A549 (cell line): ENCODE data around the gene RUFY1. TPM values are rescaled to one million over a fixed set of nuclear protein-coding genes. Genes with fewer than 3 reads are reported as not detected.

Source experiments
- ATAC-seq, 2 experiments: fragments of 200-7000 bp in 1 of 2; fragments of >200 bp in 1 of 2; cut with Nextera tagmentation in 1 of 2; cut with Tn5 transposase in 1 of 2; 3 replicates each; pipeline versions ENCODE4 v1.8.0 to v1.9.1; 2018 to 2020; ENCODE audit warnings: mild to moderate bottlenecking in 1 of 2, moderate library complexity in 1 of 2
- CTCF ChIA-PET: fragments of 300-600 bp; sonication (Branson Sonifier 250); formaldehyde crosslinking; extraction: SDS; loops from one replicate; lab custom pipeline; 2021; ENCODE audit warnings: antibody characterized with exemption, inconsistent platforms; lab: Yijun Ruan, JAX
- POLR2A ChIA-PET: fragments of 350-600 bp; formaldehyde crosslinking; extraction: SDS; loops from one replicate; lab custom pipeline; 2021; ENCODE audit warnings: antibody characterized with exemption, inconsistent platforms; lab: Yijun Ruan, JAX
- DNase-seq, 2 experiments: peaks; one replicate each; pipeline versions ENCODE4 v3.0.0 to v3.0.0-alpha.2; 2011 to 2016; ENCODE audit warnings: low read depth in 1 of 2, low spot score in 1 of 2
- FAIRE-seq: peaks from 2 replicates; lab custom pipeline; 2011; peaks lifted over from hg19 to GRCh38; lab: Jason Lieb, UNC
- H3K27ac ChIP-seq, 2 experiments: fragments of >200 bp; sonication (Bioruptor Twin); formaldehyde crosslinking; 3 replicates each; pipeline ENCODE4 v1.5.1; 2016 to 2017
- H3K4me1 ChIP-seq: fragments of >200 bp; sonication (Bioruptor Twin); formaldehyde crosslinking; 3 replicates; pipeline ENCODE4 v1.6.1; 2016
- H3K4me2 ChIP-seq: fragments of >200 bp; sonication (Bioruptor Twin); formaldehyde crosslinking; 3 replicates; pipeline ENCODE4 v1.6.1; 2016
- H3K4me3 ChIP-seq: fragments of >200 bp; sonication (Bioruptor Twin); formaldehyde crosslinking; 3 replicates; pipeline ENCODE4 v1.5.1; 2016
- H3K9me3 ChIP-seq: fragments of >200 bp; sonication (Bioruptor Twin); formaldehyde crosslinking; 3 replicates; pipeline ENCODE4 v1.6.1; 2016
- EHMT2 ChIP-seq: fragments of 200-600 bp; sonication (generic); IDR thresholded peaks from 2 replicates; pipeline ENCODE4 v1.6.1; 2016; ENCODE audit warnings: antibody characterized with exemption, low read depth, mild to moderate bottlenecking, moderate library complexity
- EP300 ChIP-seq, 2 experiments: fragments of >200 bp; sonication (Bioruptor Twin); formaldehyde crosslinking; IDR thresholded peaks; 2 replicates in 1 of 2; 3 replicates in 1 of 2; pipeline ENCODE4 v1.6.1; 2016 to 2017
- ESRRA ChIP-seq: fragments of 150-350 bp; IDR thresholded peaks from 2 replicates; pipeline ENCODE4 v1.6.1; 2014; ENCODE audit warnings: mild to moderate bottlenecking, low read length, borderline replicate concordance
- FOSB ChIP-seq: fragments of 250-450 bp; sonication (Bioruptor Pico); IDR thresholded peaks from 2 replicates; pipeline ENCODE4 v1.5.0; 2020; ENCODE audit warnings: mild to moderate bottlenecking, moderate library complexity
- HDAC2 ChIP-seq: fragments of 200-600 bp; sonication (generic); IDR thresholded peaks from 2 replicates; pipeline ENCODE4 v1.6.1; 2016
- HOXB5 ChIP-seq: fragments of 250-450 bp; sonication (Bioruptor Pico); IDR thresholded peaks from 2 replicates; pipeline ENCODE4 v1.5.0; 2020; ENCODE audit warnings: mild to moderate bottlenecking, moderate library complexity
- JUN ChIP-seq, 2 experiments: fragments of >200 bp; sonication (Bioruptor Twin); formaldehyde crosslinking; IDR thresholded peaks; 2 replicates in 1 of 2; 3 replicates in 1 of 2; pipeline ENCODE4 v1.6.1; 2016 to 2017
- PHF8 ChIP-seq: fragments of 200-600 bp; sonication (generic); IDR thresholded peaks from 2 replicates; pipeline ENCODE4 v1.6.1; 2016; ENCODE audit warnings: low read depth, mild to moderate bottlenecking, antibody characterized with exemption, moderate library complexity, borderline replicate concordance
- POLR2AphosphoS2 ChIP-seq: conservative IDR thresholded peaks from 2 replicates; pipeline ENCODE4 v1.6.1; 2012; ENCODE audit warnings: low read length, improper control_type of control experiment, inconsistent platforms
- RFX5 ChIP-seq: fragments of 450-650 bp; IDR thresholded peaks from 2 replicates; pipeline ENCODE4 v1.7.1; 2014; ENCODE audit warnings: antibody characterized with exemption, mild to moderate bottlenecking, moderate library complexity
- SMC3 ChIP-seq: fragments of >200 bp; sonication (Bioruptor Twin); formaldehyde crosslinking; IDR thresholded peaks from 3 replicates; pipeline ENCODE4 v1.6.1; 2018; ENCODE audit warnings: inconsistent platforms
- SREBF2 ChIP-seq: fragments of 450-650 bp; IDR thresholded peaks from 2 replicates; pipeline ENCODE4 v1.6.1; 2014; ENCODE audit warnings: mild to moderate bottlenecking, moderate library complexity
- ZC3H11A ChIP-seq: fragments of 450-650 bp; IDR thresholded peaks from 2 replicates; pipeline ENCODE4 v1.6.1; 2014; ENCODE audit warnings: antibody characterized with exemption, mild to moderate bottlenecking
- WGBS: methylation state at CpG from one replicate; pipeline ENCODE4 v1.1.6; 2017; ENCODE audit errors: missing lambda C conversion rate; 5-methylcytosine and 5-hydroxymethylcytosine counted together
- polyA plus RNA-seq, 4 experiments: library from polyadenylated mRNA; depleted of rRNA in 3 of 4; stranded (reverse); fragments of >200 nt; fragmentation: RNase III in 1 of 4; extraction: RNeasy Plus Mini Kit Qiagen cat#74134 plus additional on column Dnase treatment in 1 of 4; gene quantifications; 2 replicates in 3 of 4; 3 replicates in 1 of 4; pipeline ENCODE4 v1.2.3, GENCODE V29; 2011 to 2017
- TF ChIP-seq, protein P1 (sequence below): fragments of 450-650 bp; IDR thresholded peaks from 2 replicates; pipeline ENCODE4 v1.6.1; 2014; ENCODE audit warnings: antibody characterized with exemption
- TF ChIP-seq, protein P2 (sequence below): IDR thresholded peaks from 2 replicates; pipeline ENCODE4 v1.6.1; 2012; ENCODE audit warnings: low read depth, borderline replicate concordance
- TF ChIP-seq, protein P3 (sequence below): fragments of 250-450 bp; sonication (Bioruptor Pico); IDR thresholded peaks from 2 replicates; pipeline ENCODE4 v1.5.0; 2021; ENCODE audit warnings: mild to moderate bottlenecking, moderate library complexity, borderline replicate concordance
- TF ChIP-seq, protein P4 (sequence below): fragments of 250-450 bp; sonication (Bioruptor Pico); IDR thresholded peaks from 2 replicates; pipeline ENCODE4 v1.5.0; 2020; ENCODE audit warnings: low read depth, mild to moderate bottlenecking, moderate library complexity
- TF ChIP-seq, protein P5 (sequence below): fragments of >200 bp; sonication (Bioruptor Twin); formaldehyde crosslinking; IDR thresholded peaks from 3 replicates; pipeline ENCODE4 v1.6.1; 2016

RUFY1 gene
- polyA plus RNA-seq, 2 of the 4 experiments (the other 2 are of a cell fraction): 33.7 to 39.5 TPM

DNA sequence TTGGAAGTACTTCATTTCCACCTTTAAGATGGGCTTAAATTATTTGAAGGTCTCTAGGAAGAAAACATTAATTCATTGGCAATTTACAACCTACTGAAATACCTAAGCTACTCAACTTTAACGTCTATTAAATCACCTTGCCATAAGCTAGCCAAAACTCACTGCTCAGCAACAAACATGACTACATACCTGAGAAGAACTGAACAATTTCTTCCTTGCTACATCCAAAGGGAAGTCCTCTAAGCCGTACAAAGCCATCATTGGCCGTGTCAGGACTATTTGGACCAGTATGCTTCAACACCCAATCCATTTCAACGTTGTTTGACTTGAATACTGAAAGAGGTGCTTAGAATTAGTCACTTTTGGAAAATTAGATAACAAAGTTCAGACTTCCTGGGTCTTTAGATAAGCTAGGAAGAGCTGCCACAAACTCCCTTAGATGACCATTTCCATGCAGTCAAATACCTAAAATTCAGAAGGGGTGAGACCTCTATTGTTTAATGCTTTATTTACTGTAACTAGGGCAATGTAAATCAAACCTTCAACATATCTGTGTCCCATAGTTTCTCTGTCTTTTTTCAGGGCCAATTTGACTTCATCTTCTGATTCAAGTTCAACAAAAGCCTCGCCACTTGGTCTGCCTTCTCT lies 70.5 kb downstream of the RUFY1 start:
- FAIRE-seq (no peak), DNase-seq (no peak)
- 7% methylated on average over 5 of the region's 5 CpGs for WGBS

DNA sequence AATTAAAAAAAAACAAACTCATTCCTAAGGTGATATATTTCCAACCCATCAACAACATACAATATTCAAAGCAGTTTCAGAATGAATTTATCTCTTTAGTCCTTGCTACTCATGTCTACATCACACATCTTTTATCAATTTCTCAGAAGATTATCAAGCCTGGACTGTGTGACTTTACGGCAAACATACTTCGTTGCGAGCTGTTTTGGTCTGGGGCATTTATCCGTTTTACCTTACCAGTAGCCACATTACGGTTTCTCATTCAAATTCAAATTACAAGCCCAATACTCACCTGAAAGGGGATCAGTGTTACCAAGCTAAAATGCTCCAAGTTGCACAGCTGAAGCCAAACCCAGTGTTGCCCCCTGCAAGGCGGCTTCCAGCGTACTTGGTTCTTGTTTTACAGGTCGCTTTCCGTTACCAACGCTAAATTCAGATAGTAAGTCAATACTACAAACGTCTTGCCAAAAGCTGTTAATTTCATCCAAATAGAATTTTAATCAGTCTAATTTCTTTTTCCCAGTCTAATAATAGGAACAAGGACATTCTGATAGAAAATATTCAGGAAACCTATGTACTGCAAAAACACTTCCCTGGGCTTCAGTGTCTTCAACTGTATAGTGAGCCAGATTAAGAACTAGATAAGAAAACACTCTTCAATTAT lies 71.3 kb downstream of the RUFY1 start:
- Histone ChIP-seq H3K4me3 (peak overlapping the region; percentile 100), H3K9me3 (no peaks in the 10 kb centered on the region), H3K4me2 (peak overlapping the region; percentile 98), H3K4me1 (peaks cover 37% of the 10 kb centered on the region), H3K27ac (peak overlapping the region; percentile 50 to 98; a peak in 3 of 6 replicates)
- POLR2A ChIA-PET: interaction anchor here (1.7 to 5.0 kb wide), 2 partner anchors 11 to 1417 kb away, joined by 6 to 125 read pairs; partner anchors contain the start of gene HNRNPAB
- no peak for ATAC-seq
- FAIRE-seq: no peak
- no peak for DNase-seq
- CTCF ChIA-PET: interaction anchor here (0.9 to 3.9 kb wide), 4 partner anchors 10 to 36 kb away, joined by 3 to 26 read pairs (median 4); no protein-coding TSS in a partner anchor
- TF ChIP-seq RFX5: no peak
- TF ChIP-seq FOSB (CRISPR knock-in tag): no peak
- peak; percentile 78 for TF ChIP-seq POLR2AphosphoS2
- no peak for TF ChIP-seq SREBF2
- no peak for TF ChIP-seq SMC3
- TF ChIP-seq PHF8: no peak
- TF ChIP-seq EP300 (IDR thresholded peaks at IDR 0.05): no peak
- TF ChIP-seq, protein P1, sequence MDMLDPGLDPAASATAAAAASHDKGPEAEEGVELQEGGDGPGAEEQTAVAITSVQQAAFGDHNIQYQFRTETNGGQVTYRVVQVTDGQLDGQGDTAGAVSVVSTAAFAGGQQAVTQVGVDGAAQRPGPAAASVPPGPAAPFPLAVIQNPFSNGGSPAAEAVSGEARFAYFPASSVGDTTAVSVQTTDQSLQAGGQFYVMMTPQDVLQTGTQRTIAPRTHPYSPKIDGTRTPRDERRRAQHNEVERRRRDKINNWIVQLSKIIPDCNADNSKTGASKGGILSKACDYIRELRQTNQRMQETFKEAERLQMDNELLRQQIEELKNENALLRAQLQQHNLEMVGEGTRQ: no peak
- 4% methylated on average over 11 of the region's 11 CpGs for WGBS

More for the DNA sequence above, 70.5 kb downstream of the RUFY1 start:
- Histone ChIP-seq H3K4me1 (peaks cover 46% of the 10 kb centered on the region), H3K9me3 (no peaks in the 10 kb centered on the region), H3K4me2 (peak overlapping the region; percentile 98), H3K27ac (peak overlapping the region in 1 of 2 experiments; percentile 40; a peak in 2 of 6 replicates), H3K4me3 (peak overlapping the region; percentile 100)
- CTCF ChIA-PET: interaction anchor here (0.9 to 1.6 kb wide), 2 partner anchors 11 to 13 kb away, joined by 3 to 4 read pairs; no protein-coding TSS in a partner anchor
- TF ChIP-seq JUN (IDR thresholded peaks at IDR 0.05) (0 out of 5 replicates have a peak, but pooled peaks of 1 of the 2 experiments have one; percentile 35), PHF8 (no peak), EHMT2 (no peak)
- TF ChIP-seq, protein P2, sequence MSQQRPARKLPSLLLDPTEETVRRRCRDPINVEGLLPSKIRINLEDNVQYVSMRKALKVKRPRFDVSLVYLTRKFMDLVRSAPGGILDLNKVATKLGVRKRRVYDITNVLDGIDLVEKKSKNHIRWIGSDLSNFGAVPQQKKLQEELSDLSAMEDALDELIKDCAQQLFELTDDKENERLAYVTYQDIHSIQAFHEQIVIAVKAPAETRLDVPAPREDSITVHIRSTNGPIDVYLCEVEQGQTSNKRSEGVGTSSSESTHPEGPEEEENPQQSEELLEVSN: no peak
- TF ChIP-seq, protein P3, sequence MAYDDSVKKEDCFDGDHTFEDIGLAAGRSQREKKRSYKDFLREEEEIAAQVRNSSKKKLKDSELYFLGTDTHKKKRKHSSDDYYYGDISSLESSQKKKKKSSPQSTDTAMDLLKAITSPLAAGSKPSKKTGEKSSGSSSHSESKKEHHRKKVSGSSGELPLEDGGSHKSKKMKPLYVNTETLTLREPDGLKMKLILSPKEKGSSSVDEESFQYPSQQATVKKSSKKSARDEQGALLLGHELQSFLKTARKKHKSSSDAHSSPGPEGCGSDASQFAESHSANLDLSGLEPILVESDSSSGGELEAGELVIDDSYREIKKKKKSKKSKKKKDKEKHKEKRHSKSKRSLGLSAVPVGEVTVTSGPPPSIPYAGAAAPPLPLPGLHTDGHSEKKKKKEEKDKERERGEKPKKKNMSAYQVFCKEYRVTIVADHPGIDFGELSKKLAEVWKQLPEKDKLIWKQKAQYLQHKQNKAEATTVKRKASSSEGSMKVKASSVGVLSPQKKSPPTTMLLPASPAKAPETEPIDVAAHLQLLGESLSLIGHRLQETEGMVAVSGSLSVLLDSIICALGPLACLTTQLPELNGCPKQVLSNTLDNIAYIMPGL: 0 out of 2 replicates have a peak, but pooled peaks have one; percentile 8
- ATAC-seq: no peak
- POLR2A ChIA-PET: interaction anchor here (5.0 kb wide), 1 partner anchor 10 kb away, joined by 125 read pairs; no protein-coding TSS in a partner anchor

DNA sequence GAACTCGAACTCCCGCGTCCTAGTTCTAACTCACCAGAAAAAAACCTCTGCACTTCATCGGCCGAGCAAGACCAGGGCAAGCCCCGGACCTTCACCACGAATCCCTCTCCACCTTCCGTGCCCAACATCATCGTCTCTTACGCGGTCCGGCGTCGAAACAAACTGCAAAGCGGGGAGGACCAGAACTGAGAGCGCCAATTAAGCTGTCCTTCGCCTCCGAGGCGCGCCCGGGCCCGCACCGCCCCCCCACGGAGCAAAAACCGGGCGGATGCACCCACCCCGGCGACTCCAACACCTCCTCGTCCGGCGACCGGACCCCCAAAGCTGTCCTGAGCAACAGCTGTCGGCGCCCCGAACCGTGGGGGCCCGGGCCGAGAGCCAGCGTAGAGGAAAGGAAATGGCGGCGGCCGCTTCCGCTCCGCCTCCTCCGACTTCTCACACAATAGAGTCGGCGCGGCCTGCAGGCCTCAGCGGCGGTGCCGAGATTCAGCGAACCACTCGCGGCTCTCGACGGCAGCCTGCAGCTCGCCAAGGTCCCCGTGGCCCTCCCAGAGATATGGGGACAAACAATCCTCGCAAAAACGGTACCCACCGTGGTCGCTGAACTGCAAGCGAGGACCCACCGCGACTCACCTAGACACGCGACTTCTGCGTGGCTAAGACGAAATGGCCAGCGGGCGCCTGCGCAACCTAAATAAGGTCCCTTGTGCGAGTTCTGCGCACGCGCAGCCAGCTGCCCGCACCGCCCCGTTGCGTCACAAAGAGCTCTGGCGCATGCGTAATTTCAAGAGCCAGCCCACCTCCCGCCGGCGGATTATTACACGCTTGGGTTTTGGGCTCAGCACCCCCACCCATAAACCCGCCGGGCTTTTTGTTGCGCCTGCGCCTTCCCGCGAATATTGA lies 72.9 kb downstream of the RUFY1 start, which contains the start of gene HNRNPH1:
Gene HNRNPH1, minus strand, starts transcription at position 669 of the 903 bp plus-strand sequence. Its CDS starts 538 bp downstream, at position 131.
- 1% methylated on average over 64 of the region's 92 CpGs for WGBS
- FAIRE-seq (no peak), ATAC-seq (peak; percentile 77 to 79), DNase-seq (peak; percentile 98 to 99)
- H3K4me1 ChIP-seq: peaks cover 22% of the 10 kb centered on the region
- peak within 1 kb of the TSS; percentile 98 for H3K4me2 ChIP-seq
- H3K4me3 ChIP-seq: peak within 1 kb of the TSS; percentile 100
- H3K27ac ChIP-seq: peak within 1 kb of the TSS; percentile 98 to 100
- no peaks in the 10 kb centered on the region for H3K9me3 ChIP-seq
- POLR2A ChIA-PET: interaction anchor here (0.5 to 5.0 kb wide), 31 partner anchors 8 to 1419 kb away, joined by 3 to 125 read pairs (median 5); partner anchors contain the start of genes CBY3, HNRNPAB, MAML1 and RUFY1
- CTCF ChIA-PET: interaction anchor here (0.7 to 3.9 kb wide), 15 partner anchors 10 to 191 kb away, joined by 3 to 26 read pairs (median 4); no protein-coding TSS in a partner anchor
- no peak for TF ChIP-seq ZC3H11A
- TF ChIP-seq, protein P4, sequence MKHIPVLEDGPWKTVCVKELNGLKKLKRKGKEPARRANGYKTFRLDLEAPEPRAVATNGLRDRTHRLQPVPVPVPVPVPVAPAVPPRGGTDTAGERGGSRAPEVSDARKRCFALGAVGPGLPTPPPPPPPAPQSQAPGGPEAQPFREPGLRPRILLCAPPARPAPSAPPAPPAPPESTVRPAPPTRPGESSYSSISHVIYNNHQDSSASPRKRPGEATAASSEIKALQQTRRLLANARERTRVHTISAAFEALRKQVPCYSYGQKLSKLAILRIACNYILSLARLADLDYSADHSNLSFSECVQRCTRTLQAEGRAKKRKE (CRISPR knock-in tag): no peak
- TF ChIP-seq, protein P5, sequence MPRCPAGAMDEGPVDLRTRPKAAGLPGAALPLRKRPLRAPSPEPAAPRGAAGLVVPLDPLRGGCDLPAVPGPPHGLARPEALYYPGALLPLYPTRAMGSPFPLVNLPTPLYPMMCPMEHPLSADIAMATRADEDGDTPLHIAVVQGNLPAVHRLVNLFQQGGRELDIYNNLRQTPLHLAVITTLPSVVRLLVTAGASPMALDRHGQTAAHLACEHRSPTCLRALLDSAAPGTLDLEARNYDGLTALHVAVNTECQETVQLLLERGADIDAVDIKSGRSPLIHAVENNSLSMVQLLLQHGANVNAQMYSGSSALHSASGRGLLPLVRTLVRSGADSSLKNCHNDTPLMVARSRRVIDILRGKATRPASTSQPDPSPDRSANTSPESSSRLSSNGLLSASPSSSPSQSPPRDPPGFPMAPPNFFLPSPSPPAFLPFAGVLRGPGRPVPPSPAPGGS: peak; percentile 100
- TF ChIP-seq ESRRA: no peak; the same call in 1 of the 2 replicates
- TF ChIP-seq JUN (IDR thresholded peaks at IDR 0.05): peak; percentile 98 to 100
- TF ChIP-seq, protein P3: peak; percentile 43; the same call in 1 of the 2 replicates
- TF ChIP-seq, protein P2: no peak; the same call in 1 of the 2 replicates
- no peak for TF ChIP-seq HDAC2
- TF ChIP-seq HOXB5: no peak
